Smooth muscle cell (in vitro differentiated cells): ENCODE data around the gene SMIM3. TPM values are rescaled to one million over a fixed set of nuclear protein-coding genes. Genes with fewer than 3 reads are reported as not detected.

Experiments
- DNase-seq: peaks from one replicate; lab custom pipeline; 2025; ENCODE audit not compliant: unreplicated experiment; lab: John Stamatoyannopoulos, UW
- H2AFZ ChIP-seq: fragments of 200-600 bp; sonication (generic); 2 replicates; pipeline ENCODE4 v1.6.0; 2016; ENCODE audit warnings: antibody characterized with exemption, low read depth, mild to moderate bottlenecking
- H3F3A ChIP-seq: fragments of 200-600 bp; sonication (generic); 2 replicates; pipeline ENCODE4 v1.6.0; 2017; ENCODE audit warnings: antibody characterized with exemption, low read depth
- H3K27ac ChIP-seq: fragments of 200-600 bp; sonication (generic); 2 replicates; pipeline ENCODE4 v1.5.1; 2016; ENCODE audit warnings: low read depth, mild to moderate bottlenecking
- H3K27me3 ChIP-seq: fragments of 200-600 bp; sonication (generic); 2 replicates; pipeline ENCODE4 v1.6.1; 2016; ENCODE audit warnings: low read depth, mild to moderate bottlenecking
- H3K36me3 ChIP-seq: fragments of 200-600 bp; sonication (generic); 2 replicates; pipeline ENCODE4 v1.5.1; 2016; ENCODE audit warnings: low read depth
- H3K4me1 ChIP-seq: fragments of 200-600 bp; sonication (generic); 2 replicates; pipeline ENCODE4 v1.5.1; 2016; ENCODE audit warnings: low read depth
- H3K4me2 ChIP-seq: fragments of 200-600 bp; sonication (generic); 2 replicates; pipeline ENCODE4 v1.6.0; 2016; ENCODE audit warnings: mild to moderate bottlenecking
- H3K4me3 ChIP-seq: fragments of 200-600 bp; sonication (generic); 2 replicates; pipeline ENCODE4 v1.5.1; 2016; ENCODE audit warnings: mild to moderate bottlenecking
- H3K79me2 ChIP-seq: fragments of 200-600 bp; sonication (generic); 2 replicates; pipeline ENCODE4 v1.6.0; 2016; ENCODE audit warnings: low read depth, mild to moderate bottlenecking
- H3K9ac ChIP-seq: fragments of 200-600 bp; sonication (generic); 2 replicates; pipeline ENCODE4 v1.6.0; 2016; ENCODE audit warnings: low read depth
- H3K9me3 ChIP-seq: fragments of 200-600 bp; sonication (generic); replicated peaks from 2 replicates; pipeline ENCODE4 v1.5.1; 2016; ENCODE audit warnings: low read depth
- H4K20me1 ChIP-seq: fragments of 200-600 bp; sonication (generic); 2 replicates; pipeline ENCODE4 v1.6.0; 2016; ENCODE audit warnings: low read depth
- CTCF ChIP-seq: fragments of 200-600 bp; sonication (generic); IDR thresholded peaks from 2 replicates; pipeline ENCODE4 v1.5.1; 2017; ENCODE audit warnings: borderline replicate concordance, mild to moderate bottlenecking, antibody characterized with exemption; ENCODE audit not compliant: insufficient read depth, poor library complexity, severe bottlenecking
- WGBS: methylation state at CpG from one replicate; pipeline ENCODE4 v1.1.7; 2016; ENCODE audit warnings: low lambda C conversion rate; 5-methylcytosine and 5-hydroxymethylcytosine counted together
- polyA plus RNA-seq: library from polyadenylated mRNA; unstranded; fragments of >200 nt; fragmentation: Nextera tagmentation; extraction: Ambion mirVana; gene quantifications from 2 replicates; pipeline ENCODE4 v1.2.1, GENCODE V29; 2016
- total RNA-seq: library from RNA; depleted of rRNA; stranded (reverse); fragments of >200 nt; gene quantifications from 2 replicates; pipeline ENCODE4 v1.2.3, GENCODE V29; 2014

The SMIM3 gene
- total and polyA plus RNA-seq, 2 experiments from 2014 or later: 178 to 261 TPM

GRCh38 chr5:150758531-150759333 lies 19.8 kb upstream of the SMIM3 start, which contains the start of gene DCTN4:
DCTN4 (minus strand) TSS chr5:150759017; CDS start chr5:150758993, 24 bp downstream.
- H3K4me1 ChIP-seq: peaks cover 18% of the 10 kb centered on the region
- peak within 1 kb of the TSS; percentile 85 for H3K4me3 ChIP-seq
- H3K79me2 ChIP-seq: peaks cover 43% of the 10 kb centered on the region
- peak within 1 kb of the TSS; percentile 97 for H2AFZ ChIP-seq
- peak within 1 kb of the TSS; percentile 99 for H3K27ac ChIP-seq
- H3K9ac ChIP-seq: peak within 1 kb of the TSS; percentile 97
- peak within 1 kb of the TSS; percentile 98 for H3K4me2 ChIP-seq
- H3F3A ChIP-seq: no peaks in the 10 kb centered on the region
- H3K27me3 ChIP-seq: no peaks in the 10 kb centered on the region
- DNase-seq: peak; percentile 89
- no peaks in the 10 kb centered on the region for H3K9me3 ChIP-seq
- no peak for TF ChIP-seq CTCF
- peaks cover 11% of the 10 kb centered on the region for H3K36me3 ChIP-seq
- peaks cover 9% of the 10 kb centered on the region for H4K20me1 ChIP-seq
- 1% methylated on average over 51 of the region's 51 CpGs for WGBS

- H3K27me3 ChIP-seq: no peaks in the 10 kb centered on the region
- H3K4me3 ChIP-seq: peak overlapping the region; percentile 85
- H3K4me1 ChIP-seq: peaks cover 18% of the 10 kb centered on the region
- peak overlapping the region; percentile 97 for H2AFZ ChIP-seq
- H3K9me3 ChIP-seq: no peaks in the 10 kb centered on the region
- TF ChIP-seq CTCF: no peak
- peak overlapping the region; percentile 98 for H3K4me2 ChIP-seq
- no peak for DNase-seq
- no peaks in the 10 kb centered on the region for H3F3A ChIP-seq
- peak overlapping the region; percentile 99 for H3K27ac ChIP-seq
- peaks cover 8% of the 10 kb centered on the region for H3K36me3 ChIP-seq
- H4K20me1 ChIP-seq: peaks cover 3% of the 10 kb centered on the region
- H3K79me2 ChIP-seq: peaks cover 38% of the 10 kb centered on the region
- H3K9ac ChIP-seq: peak overlapping the region; percentile 97
- WGBS: 60% methylated on average over 4 of the region's 4 CpGs
Measured at GRCh38 chr5:150759334-150759583, 19.3 kb upstream of the SMIM3 start.

- no peaks in the 10 kb centered on the region for H3K36me3 ChIP-seq
- no peak overlapping the region for H3K9ac ChIP-seq
- DNase-seq: no peak
- H3F3A ChIP-seq: no peaks in the 10 kb centered on the region
- H3K27ac ChIP-seq: peak overlapping the region; percentile 80
- no peak overlapping the region for H3K4me2 ChIP-seq
- H2AFZ ChIP-seq: no peak overlapping the region
- no peak for TF ChIP-seq CTCF
- 78% methylated on average over 5 of the region's 5 CpGs for WGBS
- H4K20me1 ChIP-seq: no peaks in the 10 kb centered on the region
- no peak overlapping the region for H3K4me3 ChIP-seq
- H3K9me3 ChIP-seq: no peaks in the 10 kb centered on the region
- H3K27me3 ChIP-seq: no peaks in the 10 kb centered on the region
- H3K4me1 ChIP-seq: peaks cover 10% of the 10 kb centered on the region
- peaks cover 8% of the 10 kb centered on the region for H3K79me2 ChIP-seq
Measured at GRCh38 chr5:150762211-150762610, 16.3 kb upstream of the SMIM3 start.
